PC-3 (cell line): ENCODE results near the gene TENT5C.

Source experiments
- EZH2 ChIP-seq: fragments of 300-600 bp; sonication (generic); IDR thresholded peaks from one replicate; pipeline ENCODE4 v1.6.1; 2017; ENCODE audit warnings: antibody characterized with exemption, mild to moderate bottlenecking, low read length; ENCODE audit not compliant: unreplicated experiment
- EZH2phosphoT487 ChIP-seq: fragments of 300-600 bp; sonication (generic); IDR thresholded peaks from 2 replicates; pipeline ENCODE4 v1.6.1; 2018; ENCODE audit warnings: mild to moderate bottlenecking, antibody characterized with exemption, low read length, borderline replicate concordance
- TF ChIP-seq, protein P1 (sequence below): fragments of 300-600 bp; sonication (generic); conservative IDR thresholded peaks from 2 replicates; pipeline ENCODE4 v1.5.1; 2017; ENCODE audit warnings: antibody characterized with exemption, low read depth, mild to moderate bottlenecking, low read length

DNA sequence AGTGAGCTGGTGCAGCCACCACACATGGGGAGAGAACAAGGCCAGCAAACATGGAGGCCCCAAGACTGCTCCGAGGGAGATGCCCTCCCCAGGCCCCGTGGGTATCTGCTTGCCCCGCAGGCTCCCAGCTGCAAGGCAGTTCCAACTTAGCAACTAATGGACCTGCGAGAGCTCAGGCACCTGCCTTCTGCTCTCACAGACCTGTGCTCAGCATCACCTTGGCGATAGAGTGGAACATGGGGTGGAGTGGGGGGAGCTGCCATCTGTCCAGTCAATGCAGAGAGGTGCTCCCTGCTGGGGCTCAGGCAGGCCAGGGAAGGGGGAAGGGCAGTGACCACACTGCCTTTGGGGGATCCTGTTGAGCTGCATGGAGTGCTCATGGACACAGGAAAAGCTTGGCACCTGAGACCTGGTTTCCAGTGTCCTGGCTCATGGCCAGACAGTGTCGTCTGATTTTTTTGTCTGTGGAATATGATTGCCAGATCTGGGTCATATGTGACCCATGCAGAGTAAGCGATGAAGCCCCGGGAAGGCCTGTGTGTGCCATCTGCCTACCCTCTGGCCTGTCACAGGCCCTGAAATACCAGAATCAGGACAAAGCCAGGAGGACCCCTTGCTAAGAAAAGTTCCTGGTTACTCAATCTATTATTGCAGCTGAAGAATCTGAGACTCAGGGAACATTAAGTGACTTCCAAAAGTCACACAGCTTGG, 39.9 kb upstream of the TENT5C start:
- TF ChIP-seq, protein P1, sequence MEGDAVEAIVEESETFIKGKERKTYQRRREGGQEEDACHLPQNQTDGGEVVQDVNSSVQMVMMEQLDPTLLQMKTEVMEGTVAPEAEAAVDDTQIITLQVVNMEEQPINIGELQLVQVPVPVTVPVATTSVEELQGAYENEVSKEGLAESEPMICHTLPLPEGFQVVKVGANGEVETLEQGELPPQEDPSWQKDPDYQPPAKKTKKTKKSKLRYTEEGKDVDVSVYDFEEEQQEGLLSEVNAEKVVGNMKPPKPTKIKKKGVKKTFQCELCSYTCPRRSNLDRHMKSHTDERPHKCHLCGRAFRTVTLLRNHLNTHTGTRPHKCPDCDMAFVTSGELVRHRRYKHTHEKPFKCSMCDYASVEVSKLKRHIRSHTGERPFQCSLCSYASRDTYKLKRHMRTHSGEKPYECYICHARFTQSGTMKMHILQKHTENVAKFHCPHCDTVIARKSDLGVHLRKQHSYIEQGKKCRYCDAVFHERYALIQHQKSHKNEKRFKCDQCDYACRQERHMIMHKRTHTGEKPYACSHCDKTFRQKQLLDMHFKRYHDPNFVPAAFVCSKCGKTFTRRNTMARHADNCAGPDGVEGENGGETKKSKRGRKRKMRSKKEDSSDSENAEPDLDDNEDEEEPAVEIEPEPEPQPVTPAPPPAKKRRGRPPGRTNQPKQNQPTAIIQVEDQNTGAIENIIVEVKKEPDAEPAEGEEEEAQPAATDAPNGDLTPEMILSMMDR, result no peak
- TF ChIP-seq EZH2phosphoT487 (no peak), EZH2 (no peak)
